Measurements from ENCODE around the gene MARCKSL1.

MARCKSL1 gene

GRCh38 chr1:32352239-32352745 is 16.3 kb upstream of the MARCKSL1 start:
- DNase-seq: no peak

DNA sequence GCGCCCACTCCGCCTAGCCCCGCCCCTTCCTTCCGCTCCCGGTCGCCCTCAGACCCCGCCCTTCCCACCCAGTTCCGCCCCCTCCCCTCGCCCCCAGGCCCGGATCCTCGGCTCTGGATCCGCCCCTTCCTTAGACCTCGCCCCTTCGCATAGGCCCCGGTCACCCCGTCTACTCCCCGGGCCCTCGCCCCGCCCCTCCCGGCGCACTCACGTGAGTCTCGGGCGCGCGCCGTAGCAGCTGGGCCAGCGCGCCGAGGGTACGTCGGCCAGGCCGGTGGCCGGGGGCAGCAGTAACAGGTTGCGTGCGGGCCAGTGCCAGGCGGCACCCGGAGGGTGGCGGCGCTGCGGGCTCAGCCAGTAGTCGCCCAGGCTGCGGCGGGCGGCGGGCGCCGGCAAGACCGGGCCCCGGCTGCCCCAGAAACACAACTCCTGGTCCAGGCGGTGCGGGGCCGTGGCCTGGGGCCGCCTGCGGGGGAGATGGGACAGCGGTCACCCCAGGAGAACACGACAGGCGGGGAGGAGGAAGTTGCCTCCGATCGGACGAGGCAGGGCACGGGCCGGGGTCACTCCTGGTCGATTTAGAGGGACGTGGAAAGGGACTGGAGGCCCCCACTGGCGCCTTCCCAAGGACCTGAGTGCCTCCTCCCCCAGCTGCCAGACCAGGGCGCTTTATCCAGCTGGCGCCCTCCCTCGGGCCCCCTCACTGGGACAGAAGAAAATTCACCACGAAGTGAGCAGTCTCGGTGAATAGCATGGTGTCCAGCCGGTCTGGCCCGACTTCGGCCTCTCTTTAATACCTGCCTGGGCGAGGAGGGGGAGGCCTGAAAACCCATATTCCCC is 15.6 kb upstream of the MARCKSL1 start:
- peak; percentile 96 for DNase-seq

GRCh38 chr1:32350785-32351398 is 14.9 kb upstream of the MARCKSL1 start:
- peak; percentile 91 for DNase-seq

- DNase-seq: peak; percentile 69
Observed at GRCh38 chr1:32349211-32349708, 13.2 kb upstream of the MARCKSL1 start.

DNA sequence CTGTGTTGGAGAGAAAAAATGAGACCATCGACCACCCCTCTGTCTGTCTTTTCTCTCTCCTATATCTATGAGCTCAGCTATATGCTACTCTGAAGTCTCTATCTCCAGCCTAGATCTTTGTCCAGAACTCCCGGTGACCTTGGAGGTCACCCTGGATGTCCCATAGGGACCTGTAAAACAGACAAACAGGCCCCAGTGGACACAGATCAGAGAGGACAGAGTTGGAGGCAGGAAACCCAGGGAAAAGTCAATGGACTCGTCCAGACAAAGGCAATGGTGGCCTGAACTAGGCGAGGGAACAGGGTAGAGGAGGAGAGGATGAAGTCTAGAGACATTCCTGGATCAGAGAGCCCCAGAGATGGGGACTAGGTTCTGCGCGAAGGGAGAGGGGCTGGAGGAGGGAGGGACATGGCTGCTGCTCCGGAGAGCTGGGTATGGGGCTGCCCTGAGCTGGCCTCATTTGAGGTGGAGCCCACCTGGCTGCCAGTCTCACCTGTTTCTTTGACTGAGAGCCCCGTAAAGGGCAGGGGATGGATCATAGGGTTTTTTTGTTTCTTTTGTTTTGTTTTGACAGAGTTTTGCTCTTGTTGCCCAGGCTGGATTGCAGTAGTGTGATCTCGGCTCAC is 10.6 kb upstream of the MARCKSL1 start:
- no peak for DNase-seq

DNA sequence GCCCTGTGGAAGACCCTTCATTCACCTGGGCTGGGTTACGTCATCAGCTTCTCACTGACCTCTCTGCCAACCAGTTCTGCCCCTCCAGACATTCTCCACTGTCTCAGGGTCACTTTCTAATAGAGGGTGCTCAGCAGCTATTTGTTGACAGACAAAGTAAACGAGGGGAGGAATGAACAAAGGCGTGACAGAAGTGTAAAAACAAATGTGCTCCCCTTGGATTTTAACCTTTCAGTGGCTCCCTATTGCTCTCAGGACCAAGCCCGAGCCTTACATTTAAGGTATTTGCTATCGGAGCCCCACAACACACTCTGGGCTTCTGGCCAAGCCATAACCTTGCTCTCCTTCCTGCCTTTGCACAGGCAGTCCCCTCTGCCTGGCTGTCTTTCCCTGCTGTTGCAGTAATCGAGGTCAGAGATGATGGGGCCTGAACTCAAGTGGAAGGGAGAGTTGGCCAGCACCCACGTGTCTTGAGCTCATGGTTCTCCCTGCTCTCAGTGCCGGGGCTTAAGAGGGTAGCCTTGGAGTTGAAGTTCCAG is 9.3 kb upstream of the MARCKSL1 start:
- DNase-seq: no peak

GRCh38 chr1:32342704-32343103 is 6.7 kb upstream of the MARCKSL1 start:
- DNase-seq: no peak

DNA sequence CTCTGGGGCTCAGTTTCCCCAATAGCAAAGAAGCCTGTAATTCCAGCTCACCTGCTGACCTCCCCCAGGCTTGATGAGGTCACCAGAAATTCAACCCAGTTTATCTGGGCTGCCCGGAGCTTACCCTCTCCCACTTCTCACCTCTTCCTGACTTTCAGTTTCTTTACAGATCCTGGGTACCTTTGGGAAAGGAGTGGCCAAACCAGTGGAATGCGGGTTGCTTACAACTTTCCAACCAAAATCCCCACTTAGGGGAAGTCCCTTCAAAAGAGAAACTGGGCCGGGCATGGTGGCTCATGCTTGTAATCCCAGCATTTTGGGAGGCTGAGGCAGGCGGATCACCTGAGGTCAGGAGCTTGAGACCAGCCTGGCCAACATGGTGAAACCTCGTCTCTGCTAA is 5.9 kb upstream of the MARCKSL1 start:
- DNase-seq: no peak

- DNase-seq: no peak
Observed at GRCh38 chr1:32341186-32341757, 5.2 kb upstream of the MARCKSL1 start.

- peak; percentile 69 for DNase-seq
Observed at GRCh38 chr1:32339363-32339978, 3.4 kb upstream of the MARCKSL1 start.

GRCh38 chr1:32338637-32339145 is 2.7 kb upstream of the MARCKSL1 start:
- DNase-seq: no peak

- no peak for DNase-seq
Observed at GRCh38 chr1:32337855-32338636, 2.0 kb upstream of the MARCKSL1 start.

DNA sequence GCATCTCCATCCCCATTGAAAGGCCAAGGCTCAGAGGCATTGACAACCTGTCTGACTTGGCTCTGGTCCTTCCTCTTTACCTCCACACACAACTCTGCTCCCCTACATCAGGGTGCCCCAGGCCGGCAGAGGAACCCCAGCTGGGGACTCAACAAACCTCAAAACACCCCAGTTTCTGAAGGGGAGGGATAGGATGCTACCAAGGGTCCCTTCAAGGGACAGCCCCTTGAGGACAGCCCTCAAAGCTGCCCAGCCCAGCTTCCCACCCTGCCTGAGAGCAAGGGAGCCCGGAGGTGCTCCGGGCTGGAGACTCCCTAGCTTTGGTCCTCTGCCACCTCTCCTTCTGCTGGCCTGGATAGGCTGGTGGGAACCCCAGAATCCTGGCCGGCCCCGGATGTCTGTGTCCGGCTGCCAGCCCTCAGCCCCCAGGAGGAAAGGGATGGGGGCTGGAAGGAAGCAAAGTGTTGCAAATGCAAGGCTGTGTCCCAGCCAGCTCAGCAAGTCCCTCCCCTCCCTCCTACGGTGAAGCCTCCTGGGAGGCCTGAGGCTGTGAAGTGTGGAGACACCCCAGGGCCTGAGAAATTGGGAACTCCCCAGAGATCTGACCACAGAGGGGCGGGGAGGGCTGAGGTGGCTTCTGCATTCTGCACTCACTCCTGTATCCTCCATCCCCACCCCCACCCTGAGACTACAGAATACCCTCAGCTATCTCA is 1.1 kb upstream of the MARCKSL1 start:
- DNase-seq: peak; percentile 83

GRCh38 chr1:32336591-32336932 is 529 bp upstream of the MARCKSL1 start:
- no peak for DNase-seq

DNA sequence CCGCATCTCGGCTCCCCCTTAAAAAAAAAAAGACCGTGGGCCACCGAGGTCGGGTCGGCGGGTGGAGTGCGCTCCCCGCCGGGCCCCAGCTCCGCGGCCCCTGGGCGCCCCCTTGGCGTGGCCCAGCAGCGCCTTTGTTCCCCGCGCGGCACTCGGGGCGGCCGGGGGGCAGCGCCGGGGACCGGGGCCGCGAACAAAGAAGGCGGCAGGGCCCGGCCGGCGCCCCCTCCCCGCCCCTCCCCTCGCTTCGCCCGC is 571 bp downstream of the MARCKSL1 start:
- DNase-seq: no peak

DNA sequence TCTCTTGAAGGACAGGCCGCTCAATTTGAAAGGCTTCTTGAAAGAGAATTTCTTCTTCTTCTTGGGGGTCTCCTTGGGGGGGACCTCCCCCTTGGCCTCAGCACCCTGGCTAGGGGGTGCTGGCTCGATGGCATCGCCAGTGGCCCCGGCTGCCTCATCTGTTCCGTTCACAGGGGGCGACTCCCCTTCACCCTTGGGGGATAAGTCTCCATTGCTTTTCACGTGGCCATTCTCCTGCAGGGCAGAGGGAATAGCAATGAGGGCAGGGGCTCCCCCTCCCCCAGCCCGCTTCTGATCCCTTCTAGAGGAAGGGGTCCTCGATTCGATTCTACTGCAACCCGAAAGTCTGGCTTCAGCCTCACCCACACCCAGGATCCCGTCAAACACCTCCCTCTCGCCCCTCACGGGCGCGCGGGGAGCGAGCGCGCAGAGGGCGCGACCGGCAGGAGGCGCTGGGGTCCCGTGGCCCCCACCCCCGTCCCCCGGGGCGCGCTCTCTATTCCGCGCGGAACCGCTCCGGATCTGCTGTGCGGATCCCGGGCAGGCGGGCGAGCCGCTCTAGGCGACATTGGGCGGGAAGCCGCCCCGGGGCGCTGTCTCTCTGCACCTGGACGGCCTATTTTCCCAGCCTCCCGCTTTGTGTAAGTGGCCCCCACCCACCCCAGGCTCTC is 1.0 kb downstream of the MARCKSL1 start:
- peak; percentile 88 for DNase-seq

DNA sequence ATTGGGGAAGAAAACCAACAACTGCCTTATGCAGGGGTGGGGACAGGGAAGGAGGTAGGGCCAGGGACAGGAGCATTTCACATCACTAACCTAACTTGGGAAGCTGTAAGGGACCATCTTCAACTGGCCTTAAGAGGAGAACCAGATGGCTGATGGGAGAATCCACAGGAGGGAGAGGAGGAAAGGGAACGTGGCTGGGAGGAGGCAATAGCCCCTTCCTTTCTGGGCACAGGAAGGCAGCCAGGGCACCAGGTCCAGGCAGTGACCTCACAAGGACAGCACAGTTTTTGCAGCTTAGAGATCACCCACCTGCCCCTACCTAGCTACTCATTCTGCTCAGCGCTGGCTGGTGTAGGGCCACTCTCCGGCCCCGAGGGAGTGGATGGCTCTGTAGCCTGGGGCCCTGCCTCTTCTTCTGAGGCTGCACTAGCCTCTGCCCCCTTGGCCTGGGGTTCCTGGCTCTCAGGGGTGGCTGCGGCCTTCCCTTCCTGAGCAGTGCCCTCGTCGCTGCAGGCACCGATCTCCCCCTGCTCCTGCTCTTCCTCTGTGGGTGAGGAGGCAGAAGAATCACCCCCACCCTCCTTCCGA is 1.7 kb downstream of the MARCKSL1 start:
- no peak for DNase-seq

DNA sequence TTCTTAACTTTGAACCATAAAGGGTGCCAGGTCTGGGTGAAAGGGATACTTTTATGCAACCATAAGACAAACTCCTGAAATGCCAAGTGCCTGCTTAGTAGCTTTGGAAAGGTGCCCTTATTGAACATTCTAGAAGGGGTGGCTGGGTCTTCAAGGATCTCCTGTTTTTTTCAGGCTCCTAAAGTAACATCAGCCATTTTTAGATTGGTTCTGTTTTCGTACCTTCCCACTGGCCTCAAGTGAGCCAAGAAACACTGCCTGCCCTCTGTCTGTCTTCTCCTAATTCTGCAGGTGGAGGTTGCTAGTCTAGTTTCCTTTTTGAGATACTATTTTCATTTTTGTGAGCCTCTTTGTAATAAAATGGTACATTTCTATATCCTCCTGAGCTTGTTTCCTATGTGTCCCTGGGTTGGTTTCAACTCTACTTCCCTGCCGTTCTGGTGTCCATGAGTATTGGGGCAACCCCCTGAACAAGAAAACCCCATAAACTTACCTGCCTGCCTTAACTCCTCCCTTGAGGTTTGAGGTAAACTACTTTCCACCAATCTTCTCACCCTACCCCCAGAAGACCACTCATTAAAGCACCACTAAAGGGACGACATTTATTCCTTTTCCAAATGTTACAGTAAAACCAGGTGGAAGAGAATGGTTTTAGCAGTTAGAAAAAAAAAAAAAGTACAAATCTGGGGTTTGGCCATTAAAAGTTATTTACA is 2.6 kb downstream of the MARCKSL1 start:
- DNase-seq: no peak

- DNase-seq: no peak
Observed at GRCh38 chr1:32332290-32333079, 3.5 kb downstream of the MARCKSL1 start.
